Kidney (tissue), 14 donors: ENCODE data around the gene PYGB. TPM values are rescaled to one million over a fixed set of nuclear protein-coding genes. Genes with fewer than 3 reads are reported as not detected.
A peak's percentile ranks its signal among the peaks of the same experiment; 100 is the strongest.

Experiments used
- DNase-seq, 5 donors: peaks; one replicate each; pipeline ENCODE4 v3.0.0-alpha.2; 2013 to 2020
- FAIRE-seq: peaks from 2 replicates; lab custom pipeline; 2012; peaks lifted over from hg19 to GRCh38; lab: Jason Lieb, UNC
- H3K27ac ChIP-seq, 2 donors: one replicate each; pipeline ENCODE4 v1.7.0; 2013; ENCODE audit warnings: low read depth in 2 of 2, low read length in 2 of 2, inconsistent platforms in 1 of 2
- H3K27me3 ChIP-seq: one replicate; pipeline ENCODE4 v1.7.1; 2013; ENCODE audit warnings: low read length, inconsistent platforms; ENCODE audit not compliant: control insufficient read depth, insufficient read depth
- H3K36me3 ChIP-seq, 3 donors: one replicate each; pipeline versions ENCODE4 v1.7.0 to v1.7.1; 2013; ENCODE audit warnings: low read length in 3 of 3, control low read depth in 1 of 3, inconsistent platforms in 1 of 3; ENCODE audit not compliant: insufficient read depth in 3 of 3, control insufficient read depth in 2 of 3
- H3K4me1 ChIP-seq, 3 donors: one replicate each; pipeline versions ENCODE4 v1.7.0 to v1.7.1; 2013; ENCODE audit warnings: low read length in 3 of 3, inconsistent platforms in 1 of 3, low read depth in 1 of 3; ENCODE audit not compliant: control insufficient read depth in 2 of 3, insufficient read depth in 2 of 3
- H3K4me3 ChIP-seq, 3 donors: one replicate each; pipeline versions ENCODE4 v1.7.0 to v1.8.1; 2013; ENCODE audit warnings: low read length in 3 of 3, control low read depth in 1 of 3, inconsistent platforms in 1 of 3
- H3K9ac ChIP-seq, 3 donors: one replicate each; pipeline versions ENCODE4 v1.7.0 to v1.7.1; 2013; ENCODE audit warnings: low read length in 3 of 3, control low read depth in 1 of 3, inconsistent platforms in 1 of 3
- H3K9me3 ChIP-seq, 3 donors: one replicate each; pipeline versions ENCODE4 v1.7.0 to v1.7.1; 2013; ENCODE audit warnings: low read length in 3 of 3, control low read depth in 1 of 3, inconsistent platforms in 1 of 3; ENCODE audit not compliant: control insufficient read depth in 2 of 3, insufficient read depth in 1 of 3
- CTCF ChIP-seq: IDR thresholded peaks from 3 replicates; pipeline ENCODE4 v1.5.1; 2012; ENCODE audit warnings: mild to moderate bottlenecking, moderate library complexity, borderline replicate concordance; ENCODE audit not compliant: insufficient read depth; ENCODE audit errors: extremely low read depth
- intact Hi-C: fragments of 100-400 bp; cut with DNase I; formaldehyde crosslinking; loops from one replicate; pipeline ENCODE4 v1.11.1; 2022
- polyA plus RNA-seq: library from polyadenylated mRNA; stranded (reverse); fragments of 350-450 nt; fragmentation: Illumina TruSeq; extraction: RNeasy Lipid Tissue Mini Kit (QIAGEN cat#74804); gene quantifications from one replicate; pipeline ENCODE4 v1.2.3, GENCODE V29; 2014; ENCODE audit warnings: low read depth, low replicate concordance; ENCODE audit not compliant: insufficient read depth
- total RNA-seq: library from RNA; stranded (reverse); fragmentation: NEBNext Ultra II Directional; extraction: Animal tissue kit (Norgen Biotek cat#: 25700); gene quantifications from one replicate; pipeline ENCODE4 v1.2.1, GENCODE V29; 2021
- donor health status: control.
- donor health status: control.
- donor health status: control.
- donor health status: control.
- donor health status: control.
- donor health status: DM: yes; HTN: yes; CAD: no.
- donor health status: Normal renal cell carcinoma (clear cell type).

Gene PYGB
- total and polyA plus RNA-seq, 2 donors from 2014 or later = 50.9 to 176 TPM

- no peaks in the 10 kb centered on the region for H3K27me3 ChIP-seq
- no peak overlapping the region for H3K4me3 ChIP-seq
- peaks cover 0 to 2% (median 0%) of the 10 kb centered on the region in 3 donors for H3K36me3 ChIP-seq
- peaks cover 4 to 31% (median 17%) of the 10 kb centered on the region in 3 donors for H3K4me1 ChIP-seq
- no peak for TF ChIP-seq CTCF
- H3K27ac ChIP-seq = no peak overlapping the region
- FAIRE-seq (no peak), DNase-seq (peak in 1 of 5 donors; percentile 22)
- intact Hi-C loops = no loop called here
- no peaks in the 10 kb centered on the region for H3K9me3 ChIP-seq
- H3K9ac ChIP-seq = no peak overlapping the region
Measured at GRCh38 chr20:25251019-25251418, 3.1 kb downstream of the PYGB start.

- Histone ChIP-seq H3K9ac (no peak overlapping the region), H3K9me3 (no peaks in the 10 kb centered on the region), H3K4me3 (no peak overlapping the region), H3K27me3 (no peaks in the 10 kb centered on the region), H3K27ac (no peak overlapping the region), H3K36me3 (peaks cover 0 to 2% (median 0%) of the 10 kb centered on the region in 3 donors), H3K4me1 (peaks cover 4 to 34% (median 22%) of the 10 kb centered on the region in 3 donors)
- intact Hi-C loops = no loop called here
- no peak for TF ChIP-seq CTCF
- FAIRE-seq = no peak
- peak in 1 of 5 donors; percentile 13 for DNase-seq
Measured at GRCh38 chr20:25251558-25251957, 3.7 kb downstream of the PYGB start.

GRCh38 chr20:25252230-25252651, 4.4 kb downstream of the PYGB start:
- DNase-seq = peak in 2 of 5 donors; percentile 30 to 35
- no peak for FAIRE-seq
- H3K4me3 ChIP-seq = no peak overlapping the region
- intact Hi-C loops = no loop called here
- no peak overlapping the region for H3K27ac ChIP-seq
- peaks cover 0 to 2% (median 0%) of the 10 kb centered on the region in 3 donors for H3K36me3 ChIP-seq
- no peak overlapping the region for H3K9ac ChIP-seq
- no peak for TF ChIP-seq CTCF
- no peaks in the 10 kb centered on the region for H3K27me3 ChIP-seq
- H3K9me3 ChIP-seq = no peaks in the 10 kb centered on the region
- H3K4me1 ChIP-seq = peaks cover 4 to 32% (median 26%) of the 10 kb centered on the region in 3 donors
